NK-92 treated with Interleukin-12 subunit alpha and Interleukin-12 subunit beta, amount 100 ng/mL, for 24 hours (cell line): ENCODE results near the gene JPH2.
"Not testable (repeated sequence)": the region's sequence is repeated elsewhere in the genome, so short reads cannot be mapped to it uniquely, and the experiment has no call there.

Experiments
- DNase-seq: peaks from one replicate; lab custom pipeline; 2025; lab: John Stamatoyannopoulos, UW

JPH2 gene

DNA sequence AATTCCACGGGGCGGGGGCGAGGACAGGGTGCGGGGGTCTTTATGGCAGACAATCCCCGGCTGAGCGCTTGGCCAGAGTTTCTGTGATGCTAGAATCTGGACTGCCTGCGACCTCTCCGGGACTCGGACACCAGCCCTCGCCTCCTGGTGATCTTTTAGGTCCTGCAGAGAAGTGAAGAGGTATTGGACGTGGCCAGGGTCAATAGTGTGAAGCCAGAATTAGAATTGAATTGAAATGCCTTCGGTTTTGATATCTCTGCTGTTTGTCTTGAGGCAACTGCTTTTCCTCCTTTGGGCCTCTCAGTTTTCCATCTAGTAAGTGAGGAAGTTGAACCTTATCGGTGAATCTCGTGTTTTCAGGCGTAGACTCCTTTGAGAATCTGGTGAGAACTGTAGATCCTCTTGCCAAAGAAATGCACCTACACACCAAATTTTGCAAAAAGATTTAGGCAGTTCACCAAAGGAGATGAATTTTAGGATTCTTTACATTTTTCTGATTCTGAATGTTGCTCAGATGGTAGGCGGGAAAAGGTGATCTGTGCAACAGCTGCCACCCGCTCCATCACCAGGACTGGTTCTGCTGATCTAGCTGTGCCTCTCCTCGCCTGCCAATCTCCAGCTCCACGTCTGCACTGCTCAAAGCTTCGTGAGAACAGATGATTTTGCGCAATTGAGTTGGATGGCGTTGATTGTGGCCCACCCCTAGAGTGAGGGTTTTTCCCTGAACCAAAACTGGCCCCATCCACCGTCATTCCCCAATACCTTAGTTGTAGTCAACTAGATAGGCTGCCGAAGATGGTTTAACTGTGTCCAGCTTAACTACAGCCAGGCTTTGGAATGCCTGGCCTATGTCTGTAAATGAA is 24.4 kb upstream of the JPH2 start:
- no peak for DNase-seq

- peak; percentile 96 for DNase-seq
Observed at GRCh38 chr20:44210406-44211176, 23.6 kb upstream of the JPH2 start, which contains the start of gene OSER1. OSER1 (minus strand) TSS chr20:44210771; CDS start chr20:44206957, 3,814 bp downstream.

- no peak for DNase-seq
Observed at GRCh38 chr20:44209686-44210405, 22.9 kb upstream of the JPH2 start.

GRCh38 chr20:44208770-44209169 is 21.8 kb upstream of the JPH2 start:
- no peak for DNase-seq

GRCh38 chr20:44208165-44208564 is 21.2 kb upstream of the JPH2 start:
- DNase-seq = no peak

DNA sequence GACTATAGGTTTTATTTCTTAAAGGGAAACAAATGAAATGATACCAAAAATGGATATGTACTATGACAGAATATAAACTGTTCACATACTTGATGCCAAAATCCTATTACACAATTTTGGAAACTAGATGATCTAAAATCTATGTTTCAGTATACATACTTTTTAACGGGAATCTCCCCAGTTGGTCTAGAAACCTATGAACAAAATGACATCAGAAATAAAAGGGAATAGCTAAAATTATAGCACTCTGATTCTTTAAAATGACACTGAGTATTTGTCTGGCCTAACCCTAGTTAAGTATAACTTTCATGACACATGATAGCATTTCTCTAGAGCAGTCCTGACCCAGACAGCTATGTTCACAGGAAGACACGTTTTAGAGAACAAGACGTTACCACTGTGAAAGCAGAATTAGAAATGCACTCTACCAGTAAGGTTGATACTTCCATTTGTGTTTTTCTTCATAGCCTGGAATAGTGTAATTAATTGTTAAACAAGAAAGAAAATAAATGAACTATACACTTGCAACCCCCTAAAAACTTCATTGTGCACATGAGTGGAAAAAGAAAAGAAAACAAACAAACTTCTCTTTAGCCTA is 20.2 kb upstream of the JPH2 start:
- DNase-seq = no peak

GRCh38 chr20:44206132-44206531 is 19.1 kb upstream of the JPH2 start:
- DNase-seq = no peak

- no peak for DNase-seq
Observed at GRCh38 chr20:44204832-44205215, 17.8 kb upstream of the JPH2 start.

DNA sequence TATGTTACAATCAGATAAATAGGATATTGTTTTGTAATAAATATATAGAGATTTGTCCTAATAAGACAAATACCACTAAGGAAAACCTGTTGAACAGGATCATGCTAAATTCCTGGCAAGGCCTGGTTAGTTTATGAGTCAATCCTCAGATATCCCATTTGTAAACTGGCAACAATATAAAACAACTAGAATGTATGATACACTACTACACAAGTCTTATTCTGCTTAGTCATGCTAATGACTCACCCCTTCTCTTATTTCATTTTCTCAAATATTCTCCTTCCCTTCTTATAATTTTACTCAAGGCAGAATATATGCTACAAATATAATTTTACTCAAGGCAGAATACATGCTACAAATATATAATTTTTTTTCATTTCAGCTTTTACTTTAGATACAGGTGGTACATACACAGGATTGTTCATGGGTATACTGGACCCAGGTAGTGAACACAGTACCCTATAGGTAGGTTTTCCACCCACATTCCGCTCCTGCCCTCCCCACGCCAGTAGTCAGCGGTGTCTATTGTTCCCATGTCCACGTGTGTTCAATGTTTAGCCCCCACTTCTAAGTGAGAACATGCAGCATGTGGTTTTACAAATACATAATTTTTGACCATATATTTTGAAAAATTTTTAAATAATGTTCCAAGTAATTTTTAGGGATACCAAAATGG is 17.3 kb upstream of the JPH2 start:
- no peak for DNase-seq

DNA sequence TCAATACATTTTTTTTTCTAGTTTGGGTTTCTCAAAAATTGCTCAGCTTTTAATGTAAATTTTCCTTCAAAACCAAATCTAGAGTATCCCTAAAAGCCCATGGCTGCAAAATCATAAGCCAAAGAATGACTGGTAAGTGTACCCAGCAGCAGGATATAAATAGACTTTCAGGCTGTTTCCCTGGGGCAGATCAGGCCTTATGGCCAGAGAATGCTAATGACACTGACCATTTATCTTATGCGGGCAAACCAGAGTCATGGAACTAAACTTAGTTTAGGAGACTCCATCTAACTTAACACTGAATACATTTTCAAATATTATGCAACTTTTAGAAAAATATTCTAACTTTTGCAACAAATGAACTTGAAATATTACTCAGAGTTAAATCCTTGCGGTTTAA is 16.2 kb upstream of the JPH2 start:
- DNase-seq = no peak

GRCh38 chr20:44200983-44201382 is 14.0 kb upstream of the JPH2 start:
- no peak for DNase-seq

DNA sequence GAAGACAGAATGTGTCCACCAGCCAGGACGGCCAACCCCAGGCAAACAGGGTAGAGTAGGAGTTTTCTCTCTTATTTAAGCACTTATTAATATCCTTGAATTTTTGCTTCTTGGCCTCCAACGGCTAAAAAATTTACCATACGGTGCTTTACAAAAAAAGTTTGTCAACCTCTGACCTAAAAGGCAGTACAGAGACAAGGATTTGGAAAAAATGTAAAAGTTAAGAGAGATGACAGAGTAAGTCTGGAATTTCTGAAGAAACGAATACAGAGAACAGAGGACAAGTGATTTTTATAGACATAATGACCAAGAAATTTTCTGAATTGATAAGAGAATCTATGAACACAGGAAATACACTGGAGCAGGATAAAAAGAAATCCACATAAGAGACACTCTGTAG is 13.4 kb upstream of the JPH2 start:
- no peak for DNase-seq

DNA sequence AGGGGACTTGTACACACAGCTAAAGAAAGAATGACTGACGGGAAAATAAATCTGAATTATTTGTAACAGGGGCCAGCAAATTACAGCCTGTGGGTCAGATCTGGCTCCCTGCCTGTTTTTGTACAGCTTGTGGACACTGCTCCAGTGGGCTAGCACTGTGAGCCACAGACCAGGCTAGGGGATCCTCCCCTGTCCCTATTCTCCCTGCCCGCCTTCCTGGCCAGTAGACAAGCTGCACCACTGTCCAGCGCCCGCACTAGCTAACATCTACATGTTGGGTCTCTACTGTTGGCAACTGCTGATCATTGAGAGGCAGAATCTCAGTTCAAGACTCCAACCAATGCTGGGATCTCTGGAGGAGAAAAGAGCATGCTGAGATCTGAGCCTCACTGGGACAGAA is 12.9 kb upstream of the JPH2 start:
- no peak for DNase-seq

DNA sequence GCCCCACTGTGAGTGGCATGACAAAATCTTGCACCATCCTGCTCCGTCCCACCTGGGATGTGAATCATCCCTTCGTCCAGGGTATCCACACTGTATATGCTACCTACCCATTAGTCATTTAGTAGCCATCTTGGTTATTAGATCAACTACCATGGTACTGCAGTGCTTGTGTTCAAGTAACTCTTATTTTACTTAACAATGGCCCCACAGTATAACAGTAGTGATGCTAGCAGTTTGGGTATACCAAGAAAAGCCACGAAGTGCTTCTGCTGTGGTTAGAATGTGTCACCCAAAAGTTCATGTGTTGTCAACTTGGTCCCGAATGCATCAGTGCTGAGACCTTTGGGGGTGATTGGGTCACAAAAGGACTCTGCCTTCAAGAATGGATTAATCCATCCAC is 11.9 kb upstream of the JPH2 start:
- peak; percentile 59 for DNase-seq

DNA sequence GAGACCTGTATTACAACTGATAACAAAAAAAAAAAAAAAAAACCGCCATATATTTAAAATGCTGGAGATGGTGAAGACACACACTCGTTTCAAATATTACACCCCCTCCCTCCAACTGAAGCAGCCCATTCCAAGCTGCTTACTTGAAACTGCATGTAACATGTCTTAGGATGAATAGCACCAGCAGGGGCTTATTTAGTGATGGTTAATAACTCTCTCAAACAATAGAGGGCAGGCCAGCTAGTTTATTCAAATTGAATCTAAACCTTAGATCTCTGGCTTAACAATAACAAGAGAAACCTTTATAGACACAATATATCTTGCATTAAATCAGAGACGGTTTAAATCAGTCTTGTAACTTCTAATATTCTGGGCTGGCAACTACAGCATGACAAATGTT is 9.3 kb upstream of the JPH2 start:
- DNase-seq = no peak

- no peak for DNase-seq
Observed at GRCh38 chr20:44195605-44196004, 8.6 kb upstream of the JPH2 start.

DNA sequence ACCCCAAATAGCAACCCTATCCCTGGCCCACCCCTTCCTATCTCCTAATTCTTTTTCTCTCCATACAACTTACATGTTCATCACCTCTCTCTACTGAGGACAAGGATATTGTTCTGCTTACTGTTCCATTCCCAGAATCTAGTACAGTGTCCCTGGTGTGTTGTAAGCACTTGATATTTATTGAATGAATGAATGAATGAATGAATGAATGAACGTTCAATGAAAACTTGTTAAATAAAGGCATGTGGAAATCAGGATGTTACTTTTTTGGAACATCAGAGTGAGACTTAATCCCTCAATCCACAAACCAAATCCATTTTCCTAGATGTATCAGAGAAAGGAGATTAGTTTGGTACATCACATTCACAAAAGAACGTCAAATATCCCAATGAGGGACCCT is 6.8 kb upstream of the JPH2 start:
- no peak for DNase-seq

GRCh38 chr20:44191640-44192039 is 4.7 kb upstream of the JPH2 start:
- not testable (repeated sequence) for DNase-seq

DNA sequence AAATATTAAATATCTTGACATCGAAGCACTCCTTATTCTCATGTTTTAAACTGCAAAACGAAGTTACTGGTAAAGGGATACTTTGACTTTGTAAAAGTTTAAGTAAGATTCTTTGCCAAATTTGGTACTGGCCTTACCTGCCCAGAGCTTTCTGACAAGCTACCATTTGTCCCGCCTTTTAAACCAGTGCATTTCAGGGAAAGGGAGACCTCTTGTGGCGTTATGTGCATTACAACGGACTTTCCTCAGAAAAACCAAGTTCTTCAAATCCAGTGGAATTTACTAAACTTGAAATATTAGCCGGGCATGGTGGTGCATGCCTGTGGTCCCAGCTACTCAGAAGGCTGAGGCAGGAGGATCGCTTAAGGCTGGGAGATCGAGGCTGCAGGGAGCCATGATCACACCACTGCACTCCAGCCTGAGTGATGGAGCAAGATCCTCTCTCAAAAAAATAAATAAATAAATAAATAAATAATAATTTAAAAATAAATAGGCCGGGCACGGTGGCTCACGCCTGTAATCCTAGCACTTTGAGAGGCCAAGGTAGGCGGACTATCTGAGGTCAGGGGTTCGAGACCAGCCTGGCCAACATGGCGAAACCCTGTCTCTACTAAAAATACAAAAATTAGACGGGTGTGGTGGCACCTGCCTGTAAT is 3.3 kb upstream of the JPH2 start:
- DNase-seq = not testable (repeated sequence)

DNA sequence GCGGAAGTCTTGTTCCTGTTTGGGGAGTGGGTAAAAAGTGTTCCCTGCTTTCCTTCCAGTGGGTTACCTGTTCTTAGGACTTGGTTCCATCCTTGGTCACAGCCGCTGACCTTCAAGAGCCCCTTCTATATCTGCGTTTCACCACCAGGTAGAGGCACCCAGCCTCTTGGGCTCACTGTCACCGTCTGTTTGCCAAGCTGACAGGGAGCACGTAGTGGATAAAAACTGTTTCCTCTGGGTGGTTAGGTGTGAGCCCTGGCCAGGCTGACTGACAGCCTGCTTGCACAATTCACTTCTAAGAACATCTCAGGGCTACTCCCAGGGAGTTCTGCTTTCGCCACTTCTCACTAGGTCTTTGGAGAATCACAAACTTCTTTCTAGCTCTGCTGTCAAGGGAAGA is 1.8 kb upstream of the JPH2 start:
- DNase-seq = peak; percentile 15
